NCI-H345 treated with DMSO at 0.1 percent for 48 hours (cell line): ENCODE measurements around the gene ACMSD.
"Not testable (repeated sequence)": the region's sequence is repeated elsewhere in the genome, so short reads cannot be mapped to it uniquely, and the experiment has no call there.

ENCODE experiments used
- DNase-seq: peaks from one replicate; lab custom pipeline; 2025; ENCODE audit not compliant: unreplicated experiment; lab: John Stamatoyannopoulos, UW

ACMSD gene

GRCh38 chr2:134838143-134838620, at the start of gene ACMSD:
Gene ACMSD, plus strand, starts transcription at chr2:134838616. Its CDS starts 67 bp downstream, at chr2:134838683.
- no peak for DNase-seq

GRCh38 chr2:134790487-134790886, 47.9 kb upstream of the ACMSD start:
- DNase-seq = no peak

- no peak for DNase-seq
These were observed 46.8 kb upstream of the ACMSD start for GRCh38 chr2:134791616-134792015.

- DNase-seq = no peak
These were observed 46.2 kb upstream of the ACMSD start for GRCh38 chr2:134792186-134792585.

GRCh38 chr2:134795765-134796164, 42.7 kb upstream of the ACMSD start:
- no peak for DNase-seq

GRCh38 chr2:134796373-134796772, 42.0 kb upstream of the ACMSD start:
- DNase-seq = no peak

GRCh38 chr2:134799936-134800335, 38.5 kb upstream of the ACMSD start:
- no peak for DNase-seq

GRCh38 chr2:134800341-134800740, 38.1 kb upstream of the ACMSD start:
- DNase-seq = no peak

GRCh38 chr2:134803609-134804405, 34.6 kb upstream of the ACMSD start:
- DNase-seq = not testable (repeated sequence)

GRCh38 chr2:134815741-134816140, 22.7 kb upstream of the ACMSD start:
- no peak for DNase-seq

- DNase-seq = no peak
These were observed 20.1 kb upstream of the ACMSD start for GRCh38 chr2:134818321-134818720.

- no peak for DNase-seq
These were observed 19.1 kb upstream of the ACMSD start for GRCh38 chr2:134819334-134819733.

GRCh38 chr2:134823431-134823830, 15.0 kb upstream of the ACMSD start:
- DNase-seq = peak; percentile 6

GRCh38 chr2:134823832-134824231, 14.6 kb upstream of the ACMSD start:
- no peak for DNase-seq

GRCh38 chr2:134825716-134826115, 12.7 kb upstream of the ACMSD start:
- DNase-seq = not testable (repeated sequence)

GRCh38 chr2:134835471-134835870, 2.9 kb upstream of the ACMSD start:
- DNase-seq = no peak

- DNase-seq = no peak
These were observed 1.4 kb upstream of the ACMSD start for GRCh38 chr2:134836986-134837385.

- DNase-seq = peak; percentile 93
These were observed 1.2 kb downstream of the ACMSD start for GRCh38 chr2:134839649-134840048.

GRCh38 chr2:134842930-134843490, 4.6 kb downstream of the ACMSD start:
- peak; percentile 25 for DNase-seq

GRCh38 chr2:134843968-134844367, 5.6 kb downstream of the ACMSD start:
- DNase-seq = no peak

GRCh38 chr2:134845028-134845427, 6.6 kb downstream of the ACMSD start:
- no peak for DNase-seq

- DNase-seq = no peak
These were observed 7.3 kb downstream of the ACMSD start for GRCh38 chr2:134845719-134846118.
